SK-N-SH (cell line): ENCODE measurements around the gene DACH1. TPM values are rescaled to one million over a fixed set of nuclear protein-coding genes. Genes with fewer than 3 reads are reported as not detected.

Experiments
- CTCF ChIA-PET: fragments of 300-600, 350-600 bp; formaldehyde crosslinking; extraction: SDS; loops from one replicate; lab custom pipeline; 2021; lab: Yijun Ruan, JAX
- POLR2A ChIA-PET: fragments of 350-600 bp; sonication (Branson Sonifier 250); formaldehyde crosslinking; extraction: SDS; loops from one replicate; lab custom pipeline; 2020; ENCODE audit warnings: antibody characterized with exemption, inconsistent platforms; lab: Yijun Ruan, JAX
- DNase-seq: peaks from one replicate; pipeline ENCODE4 v3.0.0; 2012
- H2AFZ ChIP-seq: fragments of 200-600 bp; sonication (generic); 2 replicates; pipeline ENCODE4 v1.8.1; 2016; ENCODE audit warnings: antibody characterized with exemption, mild to moderate bottlenecking, low read depth
- H3F3A ChIP-seq: fragments of 200-600 bp; sonication (generic); replicated peaks from 2 replicates; pipeline ENCODE3; 2016; ENCODE audit warnings: antibody characterized with exemption, mild to moderate bottlenecking; ENCODE audit not compliant: insufficient read depth
- H3K27ac ChIP-seq, 2 experiments: fragments of 200-500 bp in 1 of 2; fragments of 200-600 bp in 1 of 2; sonication (Bioruptor generic) in 1 of 2; sonication (generic), shearing (Covaris generic) in 1 of 2; 2 replicates each; pipeline versions ENCODE4 v1.5.1 to v1.6.1; 2014 to 2016; ENCODE audit warnings: low read depth in 2 of 2, inconsistent platforms in 1 of 2, low read length in 1 of 2, mild to moderate bottlenecking in 1 of 2, mixed read lengths in 1 of 2
- H3K27me3 ChIP-seq: fragments of 200-600 bp; sonication (generic), shearing (Covaris generic); 2 replicates; pipeline ENCODE4 v1.6.1; 2016; ENCODE audit warnings: mixed run types; ENCODE audit not compliant: insufficient read depth
- H3K36me3 ChIP-seq, 2 experiments: fragments of 200-500 bp in 1 of 2; fragments of 200-600 bp in 1 of 2; sonication (Bioruptor generic) in 1 of 2; sonication (generic) in 1 of 2; replicated peaks in 1 of 2; 2 replicates each; pipeline versions ENCODE3 to v1.5.1; 2014 to 2016; ENCODE audit warnings: low read length in 1 of 2, mild to moderate bottlenecking in 1 of 2; ENCODE audit not compliant: insufficient read depth in 2 of 2, control insufficient read depth in 1 of 2
- H3K4me1 ChIP-seq, 2 experiments: fragments of 200-500 bp in 1 of 2; fragments of 200-600 bp in 1 of 2; sonication (Bioruptor generic) in 1 of 2; sonication (generic), shearing (Covaris generic) in 1 of 2; 2 replicates each; pipeline versions ENCODE4 v1.5.1 to v1.6.1; 2014 to 2016; ENCODE audit warnings: low read depth in 1 of 2, low read length in 1 of 2, mixed run types in 1 of 2; ENCODE audit not compliant: insufficient read depth in 2 of 2, control insufficient read depth in 1 of 2
- H3K4me2 ChIP-seq: fragments of 200-600 bp; sonication (generic), shearing (Covaris generic); 2 replicates; pipeline ENCODE4 v1.6.1; 2017; ENCODE audit warnings: mixed run types
- H3K4me3 ChIP-seq, 2 experiments: fragments of 200-500 bp in 1 of 2; fragments of 200-600 bp in 1 of 2; sonication (Bioruptor generic) in 1 of 2; sonication (generic), shearing (Covaris generic) in 1 of 2; 2 replicates each; pipeline versions ENCODE4 v1.5.1 to v1.8.1; 2014 to 2016; ENCODE audit warnings: low read depth in 2 of 2, inconsistent platforms in 1 of 2, low read length in 1 of 2, mild to moderate bottlenecking in 1 of 2, mixed read lengths in 1 of 2, moderate library complexity in 1 of 2
- H3K79me2 ChIP-seq: fragments of 200-600 bp; sonication (generic); 2 replicates; pipeline ENCODE4 v1.8.1; 2017; ENCODE audit warnings: mild to moderate bottlenecking; ENCODE audit not compliant: insufficient read depth
- H3K9ac ChIP-seq: fragments of 200-600 bp; sonication (generic); 2 replicates; pipeline ENCODE4 v1.6.1; 2017; ENCODE audit warnings: mixed run types
- H3K9me2 ChIP-seq: fragments of 200-600 bp; sonication (generic); 2 replicates; pipeline ENCODE4 v1.6.1; 2017; ENCODE audit warnings: mixed run types
- H3K9me3 ChIP-seq: fragments of 200-600 bp; sonication (generic); 2 replicates; pipeline ENCODE4 v1.6.1; 2017; ENCODE audit warnings: mixed run types, mild to moderate bottlenecking, moderate library complexity
- H4K20me1 ChIP-seq: fragments of 200-600 bp; sonication (generic); 2 replicates; pipeline ENCODE4 v1.6.1; 2017; ENCODE audit warnings: mild to moderate bottlenecking, mixed run types; ENCODE audit not compliant: insufficient read depth
- CHD2 ChIP-seq: fragments of 150-350 bp; IDR thresholded peaks from 2 replicates; pipeline ENCODE4 v1.6.1; 2018; ENCODE audit warnings: low read length; ENCODE audit not compliant: partially characterized antibody
- EZH2phosphoT487 ChIP-seq: fragments of 200-600 bp; sonication (generic); IDR thresholded peaks from 2 replicates; pipeline ENCODE4 v1.6.1; 2017; ENCODE audit warnings: low read depth, mixed run types, mild to moderate bottlenecking, antibody characterized with exemption, moderate library complexity, borderline replicate concordance
- JUND ChIP-seq: IDR thresholded peaks from 2 replicates; pipeline ENCODE4 v1.4.0; 2012
- MEF2A ChIP-seq: IDR thresholded peaks from 2 replicates; pipeline ENCODE4 v1.4.0; 2012; ENCODE audit warnings: low read depth, borderline replicate concordance
- RFX5 ChIP-seq: IDR thresholded peaks from 2 replicates; pipeline ENCODE4 v1.6.1; 2012; ENCODE audit warnings: mild to moderate bottlenecking, improper control_type of control experiment, low read length
- SMC3 ChIP-seq: IDR thresholded peaks from 2 replicates; pipeline ENCODE4 v1.6.1; 2012; ENCODE audit warnings: low read depth, low read length, improper control_type of control experiment
- WGBS: methylation state at CpG from one replicate; pipeline ENCODE4 v1.1.6; 2017; ENCODE audit warnings: low lambda C conversion rate; 5-methylcytosine and 5-hydroxymethylcytosine counted together
- polyA plus RNA-seq, 3 experiments: library from polyadenylated mRNA; depleted of rRNA; stranded (reverse); fragments of >200 nt; gene quantifications; 2 replicates each; pipeline ENCODE4 v1.2.3, GENCODE V29; 2012
- TF ChIP-seq, protein P1 (sequence below): fragments of 200-600 bp; sonication (generic); IDR thresholded peaks from 2 replicates; pipeline ENCODE4 v1.6.1; 2017; ENCODE audit warnings: antibody characterized with exemption, mild to moderate bottlenecking, moderate library complexity
- TF ChIP-seq, protein P2 (sequence below): IDR thresholded peaks from 2 replicates; pipeline ENCODE4; 2012
- TF ChIP-seq, protein P3 (sequence below): IDR thresholded peaks from 2 replicates; pipeline ENCODE4 v1.6.1; 2012; ENCODE audit warnings: mild to moderate bottlenecking, low read depth, low read length, moderate library complexity
- TF ChIP-seq, protein P4 (sequence below): IDR thresholded peaks from 2 replicates; pipeline ENCODE4 v1.4.0; 2012; ENCODE audit warnings: low read depth, borderline replicate concordance
- TF ChIP-seq, protein P5 (sequence below): fragments of 150-350 bp; IDR thresholded peaks from 2 replicates; pipeline ENCODE4 v1.6.1; 2017; ENCODE audit warnings: antibody characterized with exemption, low read length, low read depth, borderline replicate concordance

Gene DACH1
- polyA plus RNA-seq, 1 of the 3 experiments (the other 2 are of a cell fraction), result 0.21 TPM

DNA sequence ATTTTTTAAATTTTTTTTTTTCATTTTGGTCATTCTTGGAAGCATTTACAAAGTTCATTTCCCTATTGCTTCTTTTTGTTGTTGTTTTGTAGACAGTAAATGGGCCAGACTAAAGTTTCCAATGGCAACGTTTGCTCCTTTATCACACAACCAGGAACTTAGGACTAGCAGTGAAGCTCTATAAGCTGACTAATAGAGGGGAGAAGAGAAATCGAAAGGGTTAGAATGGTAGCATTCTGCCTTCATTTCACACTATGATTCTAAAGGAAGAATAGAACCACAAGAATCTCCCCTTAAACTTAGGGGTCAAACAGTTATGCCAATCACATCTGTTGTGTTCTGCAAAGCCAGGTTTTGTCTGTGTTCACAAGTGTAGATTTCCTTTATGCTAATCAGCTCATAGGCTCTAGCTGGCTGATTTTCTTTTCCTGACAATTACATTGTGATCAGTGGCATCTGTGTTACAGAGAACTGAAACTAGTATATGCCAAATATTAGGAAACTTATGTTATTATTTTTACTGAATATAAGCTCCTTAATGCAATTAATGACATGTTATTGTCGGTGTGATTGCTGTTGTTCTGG lies 467.3 kb downstream of the DACH1 start:
- H3K79me2 ChIP-seq, result no peaks in the 10 kb centered on the region
- no peaks in the 10 kb centered on the region for H4K20me1 ChIP-seq
- no peaks in the 10 kb centered on the region for H3K9me3 ChIP-seq
- TF ChIP-seq RFX5 (no peak), CHD2 (no peak), EZH2phosphoT487 (no peak), JUND (no peak), SMC3 (no peak), MEF2A (no peak)
- TF ChIP-seq, protein P1, sequence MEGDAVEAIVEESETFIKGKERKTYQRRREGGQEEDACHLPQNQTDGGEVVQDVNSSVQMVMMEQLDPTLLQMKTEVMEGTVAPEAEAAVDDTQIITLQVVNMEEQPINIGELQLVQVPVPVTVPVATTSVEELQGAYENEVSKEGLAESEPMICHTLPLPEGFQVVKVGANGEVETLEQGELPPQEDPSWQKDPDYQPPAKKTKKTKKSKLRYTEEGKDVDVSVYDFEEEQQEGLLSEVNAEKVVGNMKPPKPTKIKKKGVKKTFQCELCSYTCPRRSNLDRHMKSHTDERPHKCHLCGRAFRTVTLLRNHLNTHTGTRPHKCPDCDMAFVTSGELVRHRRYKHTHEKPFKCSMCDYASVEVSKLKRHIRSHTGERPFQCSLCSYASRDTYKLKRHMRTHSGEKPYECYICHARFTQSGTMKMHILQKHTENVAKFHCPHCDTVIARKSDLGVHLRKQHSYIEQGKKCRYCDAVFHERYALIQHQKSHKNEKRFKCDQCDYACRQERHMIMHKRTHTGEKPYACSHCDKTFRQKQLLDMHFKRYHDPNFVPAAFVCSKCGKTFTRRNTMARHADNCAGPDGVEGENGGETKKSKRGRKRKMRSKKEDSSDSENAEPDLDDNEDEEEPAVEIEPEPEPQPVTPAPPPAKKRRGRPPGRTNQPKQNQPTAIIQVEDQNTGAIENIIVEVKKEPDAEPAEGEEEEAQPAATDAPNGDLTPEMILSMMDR, result no peak
- TF ChIP-seq, protein P2, sequence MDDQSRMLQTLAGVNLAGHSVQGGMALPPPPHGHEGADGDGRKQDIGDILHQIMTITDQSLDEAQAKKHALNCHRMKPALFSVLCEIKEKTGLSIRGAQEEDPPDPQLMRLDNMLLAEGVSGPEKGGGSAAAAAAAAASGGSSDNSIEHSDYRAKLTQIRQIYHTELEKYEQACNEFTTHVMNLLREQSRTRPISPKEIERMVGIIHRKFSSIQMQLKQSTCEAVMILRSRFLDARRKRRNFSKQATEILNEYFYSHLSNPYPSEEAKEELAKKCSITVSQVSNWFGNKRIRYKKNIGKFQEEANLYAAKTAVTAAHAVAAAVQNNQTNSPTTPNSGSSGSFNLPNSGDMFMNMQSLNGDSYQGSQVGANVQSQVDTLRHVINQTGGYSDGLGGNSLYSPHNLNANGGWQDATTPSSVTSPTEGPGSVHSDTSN, result no peak
- TF ChIP-seq, protein P3, sequence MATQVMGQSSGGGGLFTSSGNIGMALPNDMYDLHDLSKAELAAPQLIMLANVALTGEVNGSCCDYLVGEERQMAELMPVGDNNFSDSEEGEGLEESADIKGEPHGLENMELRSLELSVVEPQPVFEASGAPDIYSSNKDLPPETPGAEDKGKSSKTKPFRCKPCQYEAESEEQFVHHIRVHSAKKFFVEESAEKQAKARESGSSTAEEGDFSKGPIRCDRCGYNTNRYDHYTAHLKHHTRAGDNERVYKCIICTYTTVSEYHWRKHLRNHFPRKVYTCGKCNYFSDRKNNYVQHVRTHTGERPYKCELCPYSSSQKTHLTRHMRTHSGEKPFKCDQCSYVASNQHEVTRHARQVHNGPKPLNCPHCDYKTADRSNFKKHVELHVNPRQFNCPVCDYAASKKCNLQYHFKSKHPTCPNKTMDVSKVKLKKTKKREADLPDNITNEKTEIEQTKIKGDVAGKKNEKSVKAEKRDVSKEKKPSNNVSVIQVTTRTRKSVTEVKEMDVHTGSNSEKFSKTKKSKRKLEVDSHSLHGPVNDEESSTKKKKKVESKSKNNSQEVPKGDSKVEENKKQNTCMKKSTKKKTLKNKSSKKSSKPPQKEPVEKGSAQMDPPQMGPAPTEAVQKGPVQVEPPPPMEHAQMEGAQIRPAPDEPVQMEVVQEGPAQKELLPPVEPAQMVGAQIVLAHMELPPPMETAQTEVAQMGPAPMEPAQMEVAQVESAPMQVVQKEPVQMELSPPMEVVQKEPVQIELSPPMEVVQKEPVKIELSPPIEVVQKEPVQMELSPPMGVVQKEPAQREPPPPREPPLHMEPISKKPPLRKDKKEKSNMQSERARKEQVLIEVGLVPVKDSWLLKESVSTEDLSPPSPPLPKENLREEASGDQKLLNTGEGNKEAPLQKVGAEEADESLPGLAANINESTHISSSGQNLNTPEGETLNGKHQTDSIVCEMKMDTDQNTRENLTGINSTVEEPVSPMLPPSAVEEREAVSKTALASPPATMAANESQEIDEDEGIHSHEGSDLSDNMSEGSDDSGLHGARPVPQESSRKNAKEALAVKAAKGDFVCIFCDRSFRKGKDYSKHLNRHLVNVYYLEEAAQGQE, result no peak
- TF ChIP-seq, protein P4, sequence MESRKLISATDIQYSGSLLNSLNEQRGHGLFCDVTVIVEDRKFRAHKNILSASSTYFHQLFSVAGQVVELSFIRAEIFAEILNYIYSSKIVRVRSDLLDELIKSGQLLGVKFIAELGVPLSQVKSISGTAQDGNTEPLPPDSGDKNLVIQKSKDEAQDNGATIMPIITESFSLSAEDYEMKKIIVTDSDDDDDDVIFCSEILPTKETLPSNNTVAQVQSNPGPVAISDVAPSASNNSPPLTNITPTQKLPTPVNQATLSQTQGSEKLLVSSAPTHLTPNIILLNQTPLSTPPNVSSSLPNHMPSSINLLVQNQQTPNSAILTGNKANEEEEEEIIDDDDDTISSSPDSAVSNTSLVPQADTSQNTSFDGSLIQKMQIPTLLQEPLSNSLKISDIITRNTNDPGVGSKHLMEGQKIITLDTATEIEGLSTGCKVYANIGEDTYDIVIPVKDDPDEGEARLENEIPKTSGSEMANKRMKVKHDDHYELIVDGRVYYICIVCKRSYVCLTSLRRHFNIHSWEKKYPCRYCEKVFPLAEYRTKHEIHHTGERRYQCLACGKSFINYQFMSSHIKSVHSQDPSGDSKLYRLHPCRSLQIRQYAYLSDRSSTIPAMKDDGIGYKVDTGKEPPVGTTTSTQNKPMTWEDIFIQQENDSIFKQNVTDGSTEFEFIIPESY, result no peak
- TF ChIP-seq, protein P5, sequence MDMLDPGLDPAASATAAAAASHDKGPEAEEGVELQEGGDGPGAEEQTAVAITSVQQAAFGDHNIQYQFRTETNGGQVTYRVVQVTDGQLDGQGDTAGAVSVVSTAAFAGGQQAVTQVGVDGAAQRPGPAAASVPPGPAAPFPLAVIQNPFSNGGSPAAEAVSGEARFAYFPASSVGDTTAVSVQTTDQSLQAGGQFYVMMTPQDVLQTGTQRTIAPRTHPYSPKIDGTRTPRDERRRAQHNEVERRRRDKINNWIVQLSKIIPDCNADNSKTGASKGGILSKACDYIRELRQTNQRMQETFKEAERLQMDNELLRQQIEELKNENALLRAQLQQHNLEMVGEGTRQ, result no peak
- no peak overlapping the region for H3K9ac ChIP-seq
- H3K4me1 ChIP-seq, result no peaks in the 10 kb centered on the region
- DNase-seq, result no peak
- H3K27me3 ChIP-seq, result no peaks in the 10 kb centered on the region
- 56% methylated on average over 3 of the region's 3 CpGs for WGBS
- ChIA-PET CTCF (interaction anchor here (1.1 kb wide), 1 partner anchor 9 kb away, joined by 3 read pairs; no protein-coding TSS in a partner anchor), POLR2A (no interaction called here)
- no peaks in the 10 kb centered on the region for H3F3A ChIP-seq
- H3K9me2 ChIP-seq, result no peaks in the 10 kb centered on the region
- H2AFZ ChIP-seq, result no peak overlapping the region
- H3K27ac ChIP-seq, result no peak overlapping the region
- no peak overlapping the region for H3K4me3 ChIP-seq
- H3K36me3 ChIP-seq, result no peaks in the 10 kb centered on the region
- H3K4me2 ChIP-seq, result no peak overlapping the region
